Measurements from ENCODE around the gene DHRS7C. TPM values are rescaled to one million over a fixed set of nuclear protein-coding genes. Genes with fewer than 3 reads are reported as not detected.

Gene DHRS7C
- polyA plus RNA-seq, 3 donors: not detected

- no peak for DNase-seq (ENCODE audit: extremely low read depth in 1 of 11, low read depth in 9 of 11, low spot score in 4 of 11)
These were observed 22.2 kb downstream of the DHRS7C start for GRCh38 chr17:9769036-9769695.

- peak in 2 of 11 donors; percentile 15 to 26 for DNase-seq (ENCODE audit: extremely low read depth in 1 of 11, low read depth in 9 of 11, low spot score in 4 of 11)
These were observed 22.9 kb downstream of the DHRS7C start for GRCh38 chr17:9768381-9768934.

- DNase-seq (ENCODE audit: extremely low read depth in 1 of 11, low read depth in 9 of 11, low spot score in 4 of 11): no peak
These were observed 23.9 kb downstream of the DHRS7C start for GRCh38 chr17:9767432-9767991.

DNA sequence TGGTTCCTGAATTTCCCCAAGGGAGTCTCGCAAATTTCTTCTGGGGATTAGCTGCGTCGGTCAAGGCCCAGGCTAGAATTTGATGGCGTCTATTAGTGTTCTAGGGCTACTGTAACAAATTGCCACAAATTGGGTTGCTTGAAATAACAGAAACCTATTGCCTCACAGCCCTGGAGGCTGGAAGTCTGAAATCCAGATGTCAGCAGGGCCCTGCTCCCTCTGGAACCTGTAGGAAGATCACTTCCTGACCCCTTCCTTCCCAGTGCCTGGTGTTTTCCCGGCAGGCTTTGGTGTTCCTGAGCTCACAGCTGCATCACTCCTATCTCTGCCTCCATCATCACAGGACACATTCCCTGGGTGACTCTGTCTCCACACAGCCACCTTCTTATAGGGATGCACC lies 24.4 kb downstream of the DHRS7C start:
- DNase-seq (ENCODE audit: extremely low read depth in 1 of 11, low read depth in 9 of 11, low spot score in 4 of 11): no peak

GRCh38 chr17:9765322-9765721 lies 26.1 kb downstream of the DHRS7C start:
- no peak for DNase-seq (ENCODE audit: extremely low read depth in 1 of 11, low read depth in 9 of 11, low spot score in 4 of 11)

GRCh38 chr17:9763643-9764042 lies 27.7 kb downstream of the DHRS7C start:
- DNase-seq (ENCODE audit: extremely low read depth in 1 of 11, low read depth in 9 of 11, low spot score in 4 of 11): no peak

DNA sequence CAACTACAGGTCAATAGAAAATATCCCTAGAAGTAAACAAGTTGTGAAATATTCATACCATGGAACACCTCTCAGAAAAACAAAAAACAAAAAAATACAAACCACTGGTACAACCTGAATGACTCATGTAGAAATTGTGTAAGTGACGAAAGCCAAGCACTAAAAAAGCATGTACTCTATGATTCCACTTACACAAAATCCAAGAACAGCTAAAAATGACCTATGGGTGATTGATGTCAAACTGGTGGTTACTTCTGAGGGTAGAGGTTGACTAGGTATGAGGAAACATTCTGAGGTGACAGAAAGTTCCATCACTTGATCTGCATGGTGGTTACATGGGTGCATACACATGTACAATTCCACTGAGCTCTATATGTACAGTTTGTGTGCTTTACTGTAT lies 31.1 kb downstream of the DHRS7C start:
- DNase-seq (ENCODE audit: extremely low read depth in 1 of 11, low read depth in 9 of 11, low spot score in 4 of 11): no peak

DNA sequence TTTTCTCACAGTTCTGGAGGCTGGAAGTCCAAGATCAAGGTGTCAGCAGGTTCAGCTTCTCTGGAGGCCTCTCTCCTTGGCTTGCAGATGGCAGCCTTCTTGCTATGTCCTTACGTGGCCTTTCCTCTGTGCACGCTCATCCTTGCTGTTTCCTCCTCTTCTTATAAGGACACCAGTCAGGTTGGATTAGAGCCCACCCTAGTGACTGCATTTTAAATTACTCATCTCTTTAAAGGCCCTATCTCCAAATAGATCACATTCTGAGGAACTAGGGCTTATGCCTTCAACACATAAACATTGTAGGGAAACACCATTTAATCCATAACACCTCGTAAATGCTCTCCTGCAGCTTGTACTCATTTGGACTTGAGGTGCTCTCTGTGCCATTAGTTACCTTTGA lies 36.3 kb downstream of the DHRS7C start:
- DNase-seq (ENCODE audit: extremely low read depth in 1 of 11, low read depth in 9 of 11, low spot score in 4 of 11): no peak

DNA sequence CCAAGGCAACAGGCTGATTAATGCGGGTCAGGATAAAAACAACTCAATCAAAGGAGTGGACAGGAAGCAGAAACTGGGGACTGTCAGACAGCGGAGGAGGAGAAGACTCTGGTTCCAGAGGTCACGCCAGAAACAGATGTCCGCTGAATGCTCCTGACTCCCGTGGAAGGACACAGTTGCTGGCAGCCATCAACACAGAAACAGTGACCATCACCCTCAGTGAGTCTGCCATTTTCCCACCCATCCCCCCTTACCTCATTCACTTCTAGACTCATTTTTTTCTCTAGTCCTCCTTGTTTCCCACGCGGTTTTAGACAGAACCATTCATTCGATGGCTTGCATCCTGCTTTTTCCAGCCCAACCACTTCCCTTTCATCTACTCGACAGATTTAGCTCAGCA lies 40.9 kb downstream of the DHRS7C start:
- DNase-seq (ENCODE audit: extremely low read depth in 1 of 11, low read depth in 9 of 11, low spot score in 4 of 11): no peak

DNA sequence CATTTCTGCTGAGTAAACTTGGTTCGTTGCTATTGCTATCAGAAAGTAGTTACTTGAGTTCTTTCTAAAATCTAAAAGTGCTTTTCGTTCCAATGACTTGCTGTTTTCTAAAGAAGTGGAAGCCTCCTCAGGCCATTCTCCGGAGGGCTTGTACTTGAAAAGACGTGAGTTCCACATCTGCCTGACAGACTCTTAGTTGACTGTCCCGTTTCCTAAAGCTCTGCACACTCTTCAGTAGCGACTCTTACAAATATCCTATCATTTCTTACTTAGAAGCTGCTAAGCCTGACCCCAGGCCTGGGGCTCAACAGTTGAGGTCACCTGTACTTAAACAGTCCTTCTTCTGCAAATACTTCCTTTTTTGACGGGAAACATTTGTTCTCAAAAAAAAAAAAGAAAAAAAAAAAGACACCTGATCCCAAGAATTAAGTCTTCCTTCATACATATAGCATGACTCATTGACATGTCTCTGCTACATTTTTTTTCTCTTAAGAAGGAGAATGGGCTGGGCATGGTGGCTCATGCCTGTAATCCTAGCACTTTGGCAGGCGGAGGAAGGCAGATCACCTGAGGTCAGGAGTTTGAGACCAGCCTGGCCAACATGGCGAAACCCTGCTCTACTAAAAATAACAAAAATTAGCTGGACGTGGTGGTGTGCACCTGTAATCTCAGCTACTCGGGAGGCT lies 61.5 kb downstream of the DHRS7C start:
- no peak for DNase-seq (ENCODE audit: extremely low read depth in 1 of 11, low read depth in 9 of 11, low spot score in 4 of 11)

GRCh38 chr17:9729034-9729650 lies 62.2 kb downstream of the DHRS7C start:
- DNase-seq (ENCODE audit: extremely low read depth in 1 of 11, low read depth in 9 of 11, low spot score in 4 of 11): peak in 8 of 11 donors; percentile 31 to 59 (median 48)

DNA sequence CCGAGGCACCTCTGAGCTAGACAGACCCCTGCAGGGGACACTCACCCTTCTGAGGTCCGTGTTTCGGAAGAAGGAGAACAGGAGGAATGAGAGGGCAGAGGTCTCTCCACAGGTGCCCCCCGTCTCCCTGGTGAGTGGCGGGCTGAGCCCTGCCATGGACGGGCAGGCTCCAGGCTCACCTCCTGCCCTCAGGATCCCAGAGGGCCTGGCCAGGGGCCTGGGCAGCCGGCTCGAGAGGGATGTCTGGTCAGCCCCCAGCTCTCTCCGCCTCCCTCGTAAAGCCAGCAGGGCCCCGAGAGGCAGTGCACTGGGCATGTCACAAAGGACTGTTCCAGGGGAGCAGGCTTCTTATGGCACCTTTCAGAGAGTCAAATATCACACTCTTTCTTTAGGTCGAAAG lies 62.8 kb downstream of the DHRS7C start:
- DNase-seq (ENCODE audit: extremely low read depth in 1 of 11, low read depth in 9 of 11, low spot score in 4 of 11): no peak

DNA sequence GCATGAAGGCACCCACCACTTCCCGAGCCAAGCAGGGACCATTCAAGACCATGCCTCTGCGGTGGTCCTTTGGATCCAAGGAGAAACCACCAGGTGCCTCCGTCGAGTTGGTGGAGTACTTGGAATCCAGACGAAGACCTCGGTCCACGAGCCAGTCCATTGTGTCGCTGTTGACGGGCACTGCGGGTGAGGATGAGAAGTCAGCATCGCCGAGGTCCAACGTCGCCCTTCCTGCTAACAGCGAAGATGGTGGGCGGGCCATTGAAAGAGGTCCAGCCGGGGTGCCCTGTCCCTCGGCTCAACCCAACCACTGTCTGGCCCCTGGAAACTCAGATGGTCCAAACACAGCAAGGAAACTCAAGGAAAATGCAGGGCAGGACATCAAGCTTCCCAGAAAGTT lies 63.4 kb downstream of the DHRS7C start:
- no peak for DNase-seq (ENCODE audit: extremely low read depth in 1 of 11, low read depth in 9 of 11, low spot score in 4 of 11)

DNA sequence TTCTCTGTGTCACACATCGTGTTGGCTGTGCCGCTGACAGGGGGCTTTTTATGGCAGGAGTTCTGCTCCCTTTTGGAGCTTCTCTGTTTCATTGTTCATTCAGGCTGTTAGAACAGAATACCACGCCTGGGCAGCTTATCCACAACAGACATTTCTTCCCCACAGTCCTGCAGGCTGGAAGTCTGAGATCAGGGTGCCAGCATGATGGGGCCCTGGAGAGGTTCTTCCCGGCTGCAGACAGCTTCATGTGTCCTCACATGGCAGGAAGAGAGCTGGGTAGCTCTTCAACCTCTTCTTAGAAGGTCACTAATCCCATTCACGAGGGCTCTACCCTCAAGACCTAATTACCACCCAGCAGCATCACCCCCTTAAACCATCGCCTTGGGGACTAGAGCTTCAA lies 65.1 kb downstream of the DHRS7C start:
- no peak for DNase-seq (ENCODE audit: extremely low read depth in 1 of 11, low read depth in 9 of 11, low spot score in 4 of 11)

GRCh38 chr17:9725575-9725974 lies 65.8 kb downstream of the DHRS7C start:
- DNase-seq (ENCODE audit: extremely low read depth in 1 of 11, low read depth in 9 of 11, low spot score in 4 of 11): no peak

Other genes with a start within 250 kb of the DHRS7C start
- gene STX8, start 215.8 kb downstream of the DHRS7C start, polyA plus RNA-seq (ENCODE audit: insufficient read length in 3 of 3): 10 to 100 TPM; 60.0 to 68.1 (median 65.0) TPM
- 1 to 10 TPM; 2.7 to 3.4 (median 3.0) TPM for gene CFAP52, start 214.9 kb downstream of the DHRS7C start, polyA plus RNA-seq (ENCODE audit: insufficient read length in 3 of 3)
- 1 to 10 TPM; 6.7 to 8.7 (median 7.1) TPM for gene USP43, start 146.1 kb downstream of the DHRS7C start, polyA plus RNA-seq (ENCODE audit: insufficient read length in 3 of 3)
- gene GSG1L2, start 30.5 kb upstream of the DHRS7C start, polyA plus RNA-seq (ENCODE audit: insufficient read length in 3 of 3): not detected
- gene GLP2R, start 34.3 kb upstream of the DHRS7C start, polyA plus RNA-seq (ENCODE audit: insufficient read length in 3 of 3): under 1 TPM in 1 of 3 donors, not detected in 2; 0.06 TPM
- under 1 TPM; 0.08 to 0.13 (median 0.09) TPM for gene RCVRN, start 113.7 kb upstream of the DHRS7C start, polyA plus RNA-seq (ENCODE audit: insufficient read length in 3 of 3)